Lower leg skin (tissue), 3 donors: Measurements from ENCODE around the gene PDE9A.

Experiments
- CTCF ChIP-seq, 3 donors: fragments of 450-650 bp; IDR thresholded peaks; one replicate each; pipeline ENCODE4 v1.5.1; 2016; ENCODE audit warnings: antibody characterized with exemption in 3 of 3, mild to moderate bottlenecking in 3 of 3, moderate library complexity in 2 of 3
- POLR2A ChIP-seq, 2 donors: fragments of 450-650 bp; IDR thresholded peaks; one replicate each; pipeline ENCODE4 v1.6.1; 2016 to 2017; ENCODE audit warnings: antibody characterized with exemption in 2 of 2, mild to moderate bottlenecking in 1 of 2, moderate library complexity in 1 of 2

GRCh38 chr21:42793774-42794173 lies 140.4 kb downstream of the PDE9A start:
- no peak for TF ChIP-seq CTCF (IDR thresholded peaks at IDR 0.05)
- no peak for TF ChIP-seq POLR2A (IDR thresholded peaks at IDR 0.05)
